Measurements from ENCODE around the gene ARPC5L.

DNA sequence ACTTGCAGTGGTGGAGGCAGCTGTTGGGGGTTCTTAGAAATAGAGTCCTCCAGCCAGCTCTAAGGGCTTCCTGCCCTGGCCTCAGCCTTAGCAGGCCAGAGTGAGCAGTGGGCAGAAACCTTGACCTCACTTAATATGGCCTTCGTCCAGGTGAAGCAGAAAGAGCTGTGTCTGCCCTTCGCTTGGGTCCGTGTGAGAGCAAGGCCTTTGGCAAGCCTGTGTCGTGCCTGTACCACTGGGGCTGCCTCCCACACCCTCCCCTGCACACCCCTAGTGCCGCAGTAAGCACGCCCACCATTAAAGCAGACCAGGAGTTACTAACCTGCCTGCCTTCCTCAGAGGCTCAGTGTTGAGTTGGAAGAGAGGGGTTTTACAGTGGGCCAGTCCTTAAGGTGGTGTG is 13.6 kb downstream of the ARPC5L start:
- no peak for TF ChIP-seq POLR2A (IDR thresholded peaks at IDR 0.05)
- TF ChIP-seq, protein P1, sequence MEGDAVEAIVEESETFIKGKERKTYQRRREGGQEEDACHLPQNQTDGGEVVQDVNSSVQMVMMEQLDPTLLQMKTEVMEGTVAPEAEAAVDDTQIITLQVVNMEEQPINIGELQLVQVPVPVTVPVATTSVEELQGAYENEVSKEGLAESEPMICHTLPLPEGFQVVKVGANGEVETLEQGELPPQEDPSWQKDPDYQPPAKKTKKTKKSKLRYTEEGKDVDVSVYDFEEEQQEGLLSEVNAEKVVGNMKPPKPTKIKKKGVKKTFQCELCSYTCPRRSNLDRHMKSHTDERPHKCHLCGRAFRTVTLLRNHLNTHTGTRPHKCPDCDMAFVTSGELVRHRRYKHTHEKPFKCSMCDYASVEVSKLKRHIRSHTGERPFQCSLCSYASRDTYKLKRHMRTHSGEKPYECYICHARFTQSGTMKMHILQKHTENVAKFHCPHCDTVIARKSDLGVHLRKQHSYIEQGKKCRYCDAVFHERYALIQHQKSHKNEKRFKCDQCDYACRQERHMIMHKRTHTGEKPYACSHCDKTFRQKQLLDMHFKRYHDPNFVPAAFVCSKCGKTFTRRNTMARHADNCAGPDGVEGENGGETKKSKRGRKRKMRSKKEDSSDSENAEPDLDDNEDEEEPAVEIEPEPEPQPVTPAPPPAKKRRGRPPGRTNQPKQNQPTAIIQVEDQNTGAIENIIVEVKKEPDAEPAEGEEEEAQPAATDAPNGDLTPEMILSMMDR (IDR thresholded peaks at IDR 0.05 in 8 of 11, conservative IDR thresholded peaks at IDR 0.05 in 3 of 11): no peak

All from spleen (tissue), 7 donors.